Breast epithelium (tissue), 3 donors: ENCODE data around the gene BRAF.

Source experiments
- POLR2AphosphoS5 ChIP-seq, 3 donors: sonication (generic); formaldehyde crosslinking; IDR thresholded peaks; one replicate each; pipeline ENCODE4 v1.6.1; 2017; ENCODE audit warnings: antibody characterized with exemption in 3 of 3
- TF ChIP-seq, protein P1 (sequence below), 3 donors: fragments of 450-650 bp; IDR thresholded peaks; one replicate each; pipeline ENCODE4 v1.5.1; 2016 to 2017; ENCODE audit warnings: antibody characterized with exemption in 3 of 3, mild to moderate bottlenecking in 3 of 3, moderate library complexity in 3 of 3

DNA sequence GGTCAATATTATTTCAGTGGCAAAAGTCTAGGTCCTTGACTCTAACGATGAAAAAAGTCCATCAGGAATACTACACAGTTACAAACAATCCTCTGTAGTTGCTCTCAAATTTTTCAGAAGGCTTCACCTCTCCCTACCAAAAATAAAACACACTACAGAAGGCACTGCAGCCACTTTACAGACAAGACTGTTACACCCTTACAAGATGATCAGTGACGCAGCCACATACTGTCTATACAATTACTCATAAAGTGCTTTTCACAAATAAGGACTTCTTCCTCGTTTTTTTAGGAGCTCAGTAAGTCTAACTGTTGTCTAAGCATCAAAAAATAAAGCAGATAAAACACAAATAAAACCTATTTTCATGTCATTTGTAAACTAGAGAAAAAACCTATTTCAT lies 201.2 kb downstream of the BRAF start:
- TF ChIP-seq, protein P1, sequence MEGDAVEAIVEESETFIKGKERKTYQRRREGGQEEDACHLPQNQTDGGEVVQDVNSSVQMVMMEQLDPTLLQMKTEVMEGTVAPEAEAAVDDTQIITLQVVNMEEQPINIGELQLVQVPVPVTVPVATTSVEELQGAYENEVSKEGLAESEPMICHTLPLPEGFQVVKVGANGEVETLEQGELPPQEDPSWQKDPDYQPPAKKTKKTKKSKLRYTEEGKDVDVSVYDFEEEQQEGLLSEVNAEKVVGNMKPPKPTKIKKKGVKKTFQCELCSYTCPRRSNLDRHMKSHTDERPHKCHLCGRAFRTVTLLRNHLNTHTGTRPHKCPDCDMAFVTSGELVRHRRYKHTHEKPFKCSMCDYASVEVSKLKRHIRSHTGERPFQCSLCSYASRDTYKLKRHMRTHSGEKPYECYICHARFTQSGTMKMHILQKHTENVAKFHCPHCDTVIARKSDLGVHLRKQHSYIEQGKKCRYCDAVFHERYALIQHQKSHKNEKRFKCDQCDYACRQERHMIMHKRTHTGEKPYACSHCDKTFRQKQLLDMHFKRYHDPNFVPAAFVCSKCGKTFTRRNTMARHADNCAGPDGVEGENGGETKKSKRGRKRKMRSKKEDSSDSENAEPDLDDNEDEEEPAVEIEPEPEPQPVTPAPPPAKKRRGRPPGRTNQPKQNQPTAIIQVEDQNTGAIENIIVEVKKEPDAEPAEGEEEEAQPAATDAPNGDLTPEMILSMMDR (IDR thresholded peaks at IDR 0.05): no peak
- TF ChIP-seq POLR2AphosphoS5 (IDR thresholded peaks at IDR 0.05): no peak
